HG02571 (cell line): ENCODE results near the gene MNT.

Source experiments
- ATAC-seq: cut with Tn5 transposase; IDR thresholded peaks from one replicate; pipeline ENCODE4 v1.9.1; 2021; ENCODE audit warnings: mild to moderate bottlenecking, moderate library complexity; ENCODE audit not compliant: unreplicated experiment

Gene MNT

DNA sequence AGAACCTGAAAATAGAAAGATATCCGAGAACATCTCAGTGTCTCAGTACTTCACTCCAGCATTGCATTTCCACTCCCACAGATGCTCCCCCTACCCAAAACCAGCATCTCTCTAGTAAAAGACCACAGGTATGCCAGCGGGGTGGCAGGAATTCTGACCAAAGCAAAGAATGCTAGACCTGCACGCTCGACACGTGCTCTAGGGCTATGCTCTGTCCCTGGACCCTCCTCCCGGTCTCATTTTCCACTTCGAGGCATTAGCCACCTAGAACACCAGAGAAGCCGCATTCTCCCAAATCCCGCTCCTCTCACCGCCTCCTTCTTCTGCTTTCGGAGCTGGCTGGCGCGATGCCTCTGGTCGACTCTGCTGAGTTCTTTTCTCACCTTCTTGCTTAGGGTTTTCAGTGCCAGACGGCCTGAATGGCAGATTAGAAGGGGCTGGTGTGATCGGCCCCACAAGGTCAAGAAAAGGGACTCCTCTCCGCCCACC, 65.1 kb downstream of the MNT start:
- ATAC-seq: no peak
